ENCODE results near the gene OST4.

DNA sequence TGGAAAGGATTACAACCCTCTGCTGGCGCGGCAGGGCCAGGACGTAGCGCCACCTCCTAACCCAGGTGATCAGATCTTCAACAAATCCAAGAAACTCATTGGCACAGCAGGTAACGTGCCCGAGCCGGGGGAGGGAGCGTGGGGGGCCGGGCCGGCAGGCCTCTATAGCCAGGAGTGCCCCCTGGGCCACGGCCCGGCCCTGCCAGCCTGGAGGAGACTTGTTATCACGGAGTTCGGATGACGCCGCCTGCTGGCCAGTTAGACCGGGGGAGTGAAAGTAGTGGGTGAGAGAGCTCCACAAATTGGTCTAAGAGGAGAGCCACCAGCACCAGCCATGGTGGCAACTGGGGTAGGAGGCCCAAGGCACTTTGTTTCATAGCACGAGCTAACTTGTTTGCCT, 47.3 kb downstream of the OST4 start:
- TF ChIP-seq EZH2phosphoT487 (conservative IDR thresholded peaks at IDR 0.05; ENCODE audit: low read length): no peak
- TF ChIP-seq, protein P1, sequence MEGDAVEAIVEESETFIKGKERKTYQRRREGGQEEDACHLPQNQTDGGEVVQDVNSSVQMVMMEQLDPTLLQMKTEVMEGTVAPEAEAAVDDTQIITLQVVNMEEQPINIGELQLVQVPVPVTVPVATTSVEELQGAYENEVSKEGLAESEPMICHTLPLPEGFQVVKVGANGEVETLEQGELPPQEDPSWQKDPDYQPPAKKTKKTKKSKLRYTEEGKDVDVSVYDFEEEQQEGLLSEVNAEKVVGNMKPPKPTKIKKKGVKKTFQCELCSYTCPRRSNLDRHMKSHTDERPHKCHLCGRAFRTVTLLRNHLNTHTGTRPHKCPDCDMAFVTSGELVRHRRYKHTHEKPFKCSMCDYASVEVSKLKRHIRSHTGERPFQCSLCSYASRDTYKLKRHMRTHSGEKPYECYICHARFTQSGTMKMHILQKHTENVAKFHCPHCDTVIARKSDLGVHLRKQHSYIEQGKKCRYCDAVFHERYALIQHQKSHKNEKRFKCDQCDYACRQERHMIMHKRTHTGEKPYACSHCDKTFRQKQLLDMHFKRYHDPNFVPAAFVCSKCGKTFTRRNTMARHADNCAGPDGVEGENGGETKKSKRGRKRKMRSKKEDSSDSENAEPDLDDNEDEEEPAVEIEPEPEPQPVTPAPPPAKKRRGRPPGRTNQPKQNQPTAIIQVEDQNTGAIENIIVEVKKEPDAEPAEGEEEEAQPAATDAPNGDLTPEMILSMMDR (IDR thresholded peaks at IDR 0.05; ENCODE audit: insufficient read depth, low read length, poor library complexity, severe bottlenecking): peak; percentile 37
